ENCODE measurements around the gene LRP2.
"Not testable (repeated sequence)": the region's sequence is repeated elsewhere in the genome, so short reads cannot be mapped to it uniquely, and the experiment has no call there.

LRP2 gene

GRCh38 chr2:169172914-169173313 lies 189.4 kb downstream of the LRP2 start:
- DNase-seq (ENCODE audit: low read depth) = no peak

- DNase-seq (ENCODE audit: low read depth) = no peak
Observed at GRCh38 chr2:169172151-169172735, 190.1 kb downstream of the LRP2 start.

- DNase-seq (ENCODE audit: low read depth) = no peak
Observed at GRCh38 chr2:169165791-169166190, 196.5 kb downstream of the LRP2 start.

- DNase-seq (ENCODE audit: low read depth) = no peak
Observed at GRCh38 chr2:169164311-169164710, 198.0 kb downstream of the LRP2 start.

- no peak for DNase-seq (ENCODE audit: low read depth)
Observed at GRCh38 chr2:169162613-169163012, 199.7 kb downstream of the LRP2 start.

GRCh38 chr2:169160926-169161481 lies 201.3 kb downstream of the LRP2 start:
- no peak for DNase-seq (ENCODE audit: low read depth)

DNA sequence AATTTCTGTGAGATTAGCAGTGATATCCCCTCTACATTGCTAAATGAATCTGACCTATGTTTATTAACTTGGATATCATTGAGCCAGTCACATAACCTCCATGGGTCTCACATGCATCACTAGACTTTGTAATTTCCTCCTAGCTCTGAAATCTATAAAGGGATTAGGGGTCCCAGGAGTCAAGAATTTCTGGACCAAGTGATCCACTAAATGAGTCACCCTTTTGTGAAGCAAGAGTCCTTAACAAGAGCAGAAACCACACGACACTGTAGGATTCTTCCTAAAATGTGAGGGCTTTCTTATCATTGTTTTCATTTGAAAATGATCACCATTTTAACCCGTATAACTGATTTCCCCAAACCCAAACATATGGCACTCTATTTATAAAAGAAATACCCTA lies 202.6 kb downstream of the LRP2 start:
- no peak for DNase-seq (ENCODE audit: low read depth)

DNA sequence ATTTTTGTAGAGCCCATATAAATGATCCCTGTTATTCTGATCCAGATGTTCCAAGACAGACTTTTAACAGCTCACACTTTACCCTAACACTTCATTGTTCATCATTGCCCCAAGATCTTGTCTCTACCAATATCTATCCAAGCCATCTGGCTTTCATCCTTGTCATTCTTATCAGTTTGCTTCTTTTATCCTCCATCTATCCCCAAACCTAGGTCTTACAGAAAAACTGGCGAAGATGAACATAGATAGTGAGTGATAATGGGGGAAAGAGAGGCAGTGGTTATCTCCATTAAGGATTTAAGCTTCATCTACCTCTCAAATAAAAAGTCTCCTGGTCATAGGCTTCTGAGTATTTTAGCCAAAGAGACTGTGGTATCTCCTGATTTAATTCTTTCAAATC lies 203.5 kb downstream of the LRP2 start:
- DNase-seq (ENCODE audit: low read depth) = no peak

- no peak for DNase-seq (ENCODE audit: low read depth)
Observed at GRCh38 chr2:169146220-169146619, 216.1 kb downstream of the LRP2 start.

DNA sequence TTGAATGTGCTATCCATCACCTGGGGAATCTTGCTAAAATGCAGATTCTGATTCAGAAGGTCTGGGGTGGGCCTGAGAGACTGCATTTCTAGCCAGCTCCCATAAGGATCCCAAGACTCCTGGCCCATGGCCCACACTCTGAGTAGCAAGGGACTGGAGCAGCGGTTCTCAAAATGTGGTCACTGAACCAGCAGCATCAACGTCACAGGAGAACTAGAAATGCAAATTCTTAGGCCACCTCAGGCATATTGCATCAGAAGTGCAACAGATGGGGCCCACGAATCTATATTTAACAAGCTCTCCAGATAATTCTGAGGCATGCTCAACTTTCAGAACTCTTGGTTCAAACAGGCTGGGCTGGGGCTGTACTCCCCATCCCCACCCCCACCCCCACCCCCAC lies 218.3 kb downstream of the LRP2 start:
- no peak for DNase-seq (ENCODE audit: low read depth)

- peak; percentile 60 for DNase-seq (ENCODE audit: low read depth)
Observed at GRCh38 chr2:169141713-169142352, 220.5 kb downstream of the LRP2 start.

- no peak for DNase-seq (ENCODE audit: low read depth)
Observed at GRCh38 chr2:169139993-169140767, 222.2 kb downstream of the LRP2 start.

DNA sequence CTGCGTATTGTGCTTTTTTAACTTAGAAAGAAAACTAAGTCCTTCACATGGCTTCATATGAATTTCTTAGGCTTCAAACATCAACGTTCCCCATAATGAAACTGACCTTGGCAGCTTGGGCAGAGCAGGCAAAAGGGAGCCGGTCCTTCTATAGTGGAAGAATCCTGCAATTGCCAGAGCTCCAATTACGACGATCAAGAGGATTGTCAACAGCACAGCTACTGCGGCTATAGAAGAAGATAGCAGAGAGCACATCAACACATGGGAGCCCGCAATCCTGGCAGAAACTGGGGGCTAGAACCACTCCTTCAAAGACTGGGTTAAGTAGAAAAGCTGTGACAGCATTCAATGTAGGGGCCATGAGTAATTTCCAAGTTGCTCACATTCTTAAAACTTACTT lies 223.2 kb downstream of the LRP2 start:
- no peak for DNase-seq (ENCODE audit: low read depth)

GRCh38 chr2:169137924-169138323 lies 224.4 kb downstream of the LRP2 start:
- no peak for DNase-seq (ENCODE audit: low read depth)

- DNase-seq (ENCODE audit: low read depth) = no peak
Observed at GRCh38 chr2:169136885-169137534, 225.3 kb downstream of the LRP2 start.

DNA sequence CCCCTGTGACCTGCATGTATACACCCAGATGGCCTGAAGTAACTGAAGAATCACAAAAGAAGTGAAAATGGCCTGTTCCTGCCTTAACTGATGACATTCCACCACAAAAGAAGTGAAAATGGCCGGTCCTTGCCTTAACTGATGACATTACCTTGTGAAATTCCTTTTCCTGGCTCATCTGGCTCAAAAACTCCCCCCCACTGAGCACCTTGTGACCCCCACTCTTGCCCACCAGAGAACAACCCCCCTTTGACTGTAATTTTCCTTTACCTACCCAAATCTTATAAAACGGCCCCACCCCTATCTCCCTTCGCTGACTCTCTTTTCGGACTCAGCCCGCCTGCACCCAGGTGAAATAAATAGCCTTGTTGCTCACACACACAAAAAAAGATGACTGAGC lies 225.9 kb downstream of the LRP2 start:
- not testable (repeated sequence) for DNase-seq (ENCODE audit: low read depth)

- DNase-seq (ENCODE audit: low read depth) = not testable (repeated sequence)
Observed at GRCh38 chr2:169134272-169134671, 228.1 kb downstream of the LRP2 start.

DNA sequence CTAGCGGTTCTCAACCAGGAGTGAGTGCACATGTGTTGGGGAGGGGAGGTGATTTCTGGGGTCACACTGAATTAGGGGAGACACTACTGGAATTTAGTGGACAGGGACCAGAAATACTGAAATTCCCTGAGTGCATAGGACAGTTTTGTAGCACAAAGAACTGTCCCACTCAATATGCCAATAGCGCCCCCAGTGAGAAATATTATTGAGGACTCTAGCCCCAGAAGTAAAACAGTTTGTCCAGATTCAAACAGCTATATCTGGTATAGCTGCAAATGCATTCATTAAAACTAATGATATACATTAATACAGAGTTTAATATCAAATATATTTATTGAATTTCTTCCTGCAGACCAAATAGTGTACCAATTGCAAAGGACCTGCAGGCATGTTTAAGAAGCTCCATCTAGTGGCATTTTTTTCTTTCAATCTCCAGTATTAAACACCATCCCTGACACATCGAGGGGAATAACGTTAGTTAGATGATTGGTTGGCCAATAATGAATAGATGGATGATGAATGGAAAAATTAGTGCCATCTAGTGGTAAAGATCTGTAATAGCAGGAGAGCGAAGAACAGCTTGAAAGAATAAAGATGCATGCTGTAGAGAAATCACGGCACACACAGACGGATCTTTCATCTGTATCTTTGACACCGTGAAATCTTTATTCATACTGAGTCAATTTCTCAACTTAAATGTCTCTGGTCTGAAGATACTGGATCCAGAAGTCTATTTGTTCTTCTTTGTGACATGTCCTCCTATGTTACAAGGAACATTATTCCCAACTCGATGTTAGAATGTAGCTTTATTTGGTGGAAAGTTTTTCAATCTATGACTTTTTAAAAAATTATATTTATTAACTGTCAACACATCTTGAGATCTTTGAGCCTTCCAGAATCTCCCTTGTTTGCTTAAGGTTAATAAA lies 230.5 kb downstream of the LRP2 start:
- DNase-seq (ENCODE audit: low read depth) = no peak

- no peak for DNase-seq (ENCODE audit: low read depth)
Observed at GRCh38 chr2:169129703-169130243, 232.6 kb downstream of the LRP2 start.

- no peak for DNase-seq (ENCODE audit: low read depth)
Observed at GRCh38 chr2:169119851-169120250, 242.5 kb downstream of the LRP2 start.

- DNase-seq (ENCODE audit: low read depth) = no peak
Observed at GRCh38 chr2:169119123-169119760, 243.1 kb downstream of the LRP2 start.

All from activated gamma-delta T cell treated with anti-CD3 and anti-CD28 coated beads, Interleukin-2, amount 50 U/mL, for 16 hours (primary cell).